GM12865 (cell line): ENCODE results near the gene NDOR1.

ENCODE experiments used
- DNase-seq: peaks from one replicate; pipeline ENCODE4 v3.0.0; 2010; ENCODE audit warnings: low read depth
- H3K4me3 ChIP-seq: 2 replicates; pipeline ENCODE4 v1.5.1; 2011; ENCODE audit warnings: mild to moderate bottlenecking, low read depth, low read length, control low read depth
- TF ChIP-seq, protein P1 (sequence below): IDR thresholded peaks from 2 replicates; pipeline ENCODE4 v1.5.1; 2011; ENCODE audit warnings: low read length, control low read depth, low read depth, inconsistent platforms; ENCODE audit not compliant: insufficient read depth; ENCODE audit errors: missing control alignments

The NDOR1 gene

DNA sequence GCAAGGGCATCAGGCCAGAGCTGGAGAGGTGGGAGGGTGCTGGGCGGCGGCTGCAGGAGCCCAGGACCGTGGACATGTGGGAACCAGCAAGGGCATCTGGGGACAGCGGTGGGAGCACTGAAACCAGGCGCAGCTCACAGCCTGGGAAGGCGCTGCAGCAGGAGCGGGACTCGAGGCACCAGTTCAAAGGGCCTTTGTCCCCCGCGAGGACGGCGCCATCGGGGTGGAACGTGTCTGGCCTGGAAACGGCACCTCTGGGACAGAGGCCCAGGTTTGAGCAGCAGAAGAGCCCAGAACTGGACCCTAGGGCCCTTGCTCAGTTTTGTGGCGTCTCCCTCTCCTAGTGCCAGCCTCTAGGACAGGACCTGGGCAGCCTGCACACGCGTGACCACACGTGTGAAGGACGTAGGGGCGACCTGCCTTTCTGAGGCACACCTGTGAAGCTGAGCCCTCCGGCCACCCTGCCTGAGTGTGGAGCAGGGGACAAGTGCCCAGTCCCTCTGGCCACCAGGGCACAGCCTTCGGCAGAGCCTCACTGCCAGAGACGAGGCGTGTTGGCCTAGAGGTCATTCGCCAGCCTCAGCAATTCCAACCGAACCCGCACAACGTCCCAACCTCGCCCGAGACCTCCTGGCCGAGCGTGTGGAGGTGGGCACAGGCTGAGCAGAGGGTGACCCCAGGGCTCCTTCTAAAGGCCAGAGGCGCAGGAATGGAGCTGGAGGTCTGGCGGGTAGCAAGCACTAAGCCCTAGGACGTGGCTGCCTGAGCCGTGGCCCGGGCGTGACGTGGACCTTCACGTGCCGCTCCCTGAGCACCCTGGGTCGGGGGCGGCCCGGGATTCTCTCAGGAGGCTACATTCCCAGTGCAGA is 31.5 kb upstream of the NDOR1 start:
- DNase-seq: no peak
- H3K4me3 ChIP-seq: no peak overlapping the region
- TF ChIP-seq, protein P1, sequence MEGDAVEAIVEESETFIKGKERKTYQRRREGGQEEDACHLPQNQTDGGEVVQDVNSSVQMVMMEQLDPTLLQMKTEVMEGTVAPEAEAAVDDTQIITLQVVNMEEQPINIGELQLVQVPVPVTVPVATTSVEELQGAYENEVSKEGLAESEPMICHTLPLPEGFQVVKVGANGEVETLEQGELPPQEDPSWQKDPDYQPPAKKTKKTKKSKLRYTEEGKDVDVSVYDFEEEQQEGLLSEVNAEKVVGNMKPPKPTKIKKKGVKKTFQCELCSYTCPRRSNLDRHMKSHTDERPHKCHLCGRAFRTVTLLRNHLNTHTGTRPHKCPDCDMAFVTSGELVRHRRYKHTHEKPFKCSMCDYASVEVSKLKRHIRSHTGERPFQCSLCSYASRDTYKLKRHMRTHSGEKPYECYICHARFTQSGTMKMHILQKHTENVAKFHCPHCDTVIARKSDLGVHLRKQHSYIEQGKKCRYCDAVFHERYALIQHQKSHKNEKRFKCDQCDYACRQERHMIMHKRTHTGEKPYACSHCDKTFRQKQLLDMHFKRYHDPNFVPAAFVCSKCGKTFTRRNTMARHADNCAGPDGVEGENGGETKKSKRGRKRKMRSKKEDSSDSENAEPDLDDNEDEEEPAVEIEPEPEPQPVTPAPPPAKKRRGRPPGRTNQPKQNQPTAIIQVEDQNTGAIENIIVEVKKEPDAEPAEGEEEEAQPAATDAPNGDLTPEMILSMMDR: no peak

DNA sequence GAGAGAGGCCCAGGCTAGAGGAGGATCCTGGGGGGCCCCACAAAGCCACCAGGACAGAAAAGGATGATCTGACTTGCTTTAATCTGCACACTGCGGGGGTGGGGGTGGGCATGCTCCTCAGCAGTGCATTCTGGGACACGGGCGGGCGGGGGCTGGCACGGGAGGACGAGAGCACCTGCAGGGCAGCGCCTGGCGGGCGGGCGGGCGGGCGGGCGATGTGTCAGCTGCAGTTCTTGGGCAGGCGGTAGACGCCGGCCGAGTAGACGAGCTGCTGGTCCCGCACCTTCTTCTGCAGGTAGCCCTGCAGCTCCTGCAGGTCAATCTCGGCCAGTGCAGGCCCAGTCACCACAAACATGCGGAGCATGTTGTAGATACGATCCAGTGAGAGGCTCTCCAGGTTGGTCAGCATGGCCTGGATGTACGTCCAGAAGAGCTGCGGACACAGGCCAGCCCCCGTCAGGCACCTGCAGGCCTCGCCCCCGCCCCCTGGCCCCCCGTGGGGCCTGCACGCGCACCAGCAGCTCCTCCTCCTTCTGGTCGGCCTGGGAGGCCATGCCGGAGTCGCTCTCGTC is 30.7 kb upstream of the NDOR1 start:
- DNase-seq: peak; percentile 26
- TF ChIP-seq, protein P1: no peak
- H3K4me3 ChIP-seq: no peak overlapping the region

DNA sequence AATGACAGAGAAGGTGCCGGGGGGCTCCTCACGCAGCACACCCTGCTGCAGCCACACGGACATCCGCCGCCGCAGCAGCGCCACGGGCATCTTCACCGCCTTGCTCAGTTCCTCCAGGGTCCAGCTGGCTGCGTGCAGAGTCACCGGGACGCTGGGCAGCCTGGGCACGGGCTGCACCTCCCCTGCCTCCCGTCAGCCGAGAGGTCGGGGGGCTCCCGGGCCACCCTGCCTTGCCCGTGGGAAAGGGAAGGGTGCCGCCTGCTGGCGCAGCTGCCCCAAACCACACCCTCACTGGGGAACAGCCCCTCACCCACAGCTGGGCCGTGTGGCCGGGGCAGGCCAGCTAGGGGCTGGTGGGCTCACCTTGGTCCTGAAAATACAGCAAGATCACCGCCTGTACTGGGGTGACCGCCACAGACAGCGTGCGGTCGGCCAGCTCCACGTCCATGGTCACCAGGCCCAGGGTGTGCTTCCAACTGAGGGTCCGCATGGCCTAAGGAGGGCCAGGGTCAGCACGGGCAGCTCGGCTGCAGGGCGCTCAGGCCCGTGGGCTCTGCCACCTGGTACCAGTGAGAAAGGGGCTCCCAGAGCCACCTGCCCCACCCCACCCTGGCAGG is 30.0 kb upstream of the NDOR1 start:
- TF ChIP-seq, protein P1: peak; percentile 39
- DNase-seq: no peak

GRCh38 chr9:137176302-137177182 is 29.0 kb upstream of the NDOR1 start:
- H3K4me3 ChIP-seq: no peak overlapping the region
- DNase-seq: peak; percentile 70
- TF ChIP-seq, protein P1: peak; percentile 82

More for the DNA sequence above, 30.0 kb upstream of the NDOR1 start:
- no peak overlapping the region for H3K4me3 ChIP-seq

DNA sequence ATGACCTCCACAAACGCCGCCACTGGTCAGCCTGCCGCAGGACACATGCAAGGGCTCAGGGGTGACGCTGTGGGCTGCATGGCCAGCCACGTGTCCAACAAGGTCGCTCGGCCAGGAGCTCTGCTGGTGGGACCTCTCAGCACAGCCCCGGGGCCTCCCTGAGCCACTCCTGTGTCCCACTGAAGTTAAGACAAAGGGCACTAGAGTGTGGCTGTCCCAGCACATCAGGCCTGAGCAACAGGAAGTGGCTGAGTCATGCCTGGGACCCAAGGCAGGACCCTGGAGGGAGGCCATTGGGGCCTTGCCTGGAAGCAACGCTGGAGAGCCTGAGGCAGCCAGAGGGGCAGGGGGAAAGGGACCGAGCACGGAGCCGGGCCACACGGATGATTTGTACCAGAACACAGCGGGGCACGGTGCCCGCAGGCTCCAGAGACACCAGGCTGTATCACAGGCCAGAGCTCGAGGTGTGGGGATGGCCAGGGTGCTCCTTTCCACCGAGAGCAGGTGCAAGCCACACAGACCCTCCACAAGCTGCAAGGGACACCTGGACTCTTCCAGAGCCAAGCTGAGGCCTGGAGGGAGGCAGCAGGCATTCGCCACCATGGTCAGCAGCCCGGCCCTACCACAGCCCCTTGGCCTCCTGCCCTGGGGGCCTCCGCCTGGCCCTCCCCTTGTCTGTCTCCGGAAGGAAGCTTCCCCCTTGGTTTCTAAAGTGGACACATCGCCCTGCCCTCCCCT is 27.1 kb upstream of the NDOR1 start:
- TF ChIP-seq, protein P1: no peak
- no peak overlapping the region for H3K4me3 ChIP-seq
- no peak for DNase-seq

DNA sequence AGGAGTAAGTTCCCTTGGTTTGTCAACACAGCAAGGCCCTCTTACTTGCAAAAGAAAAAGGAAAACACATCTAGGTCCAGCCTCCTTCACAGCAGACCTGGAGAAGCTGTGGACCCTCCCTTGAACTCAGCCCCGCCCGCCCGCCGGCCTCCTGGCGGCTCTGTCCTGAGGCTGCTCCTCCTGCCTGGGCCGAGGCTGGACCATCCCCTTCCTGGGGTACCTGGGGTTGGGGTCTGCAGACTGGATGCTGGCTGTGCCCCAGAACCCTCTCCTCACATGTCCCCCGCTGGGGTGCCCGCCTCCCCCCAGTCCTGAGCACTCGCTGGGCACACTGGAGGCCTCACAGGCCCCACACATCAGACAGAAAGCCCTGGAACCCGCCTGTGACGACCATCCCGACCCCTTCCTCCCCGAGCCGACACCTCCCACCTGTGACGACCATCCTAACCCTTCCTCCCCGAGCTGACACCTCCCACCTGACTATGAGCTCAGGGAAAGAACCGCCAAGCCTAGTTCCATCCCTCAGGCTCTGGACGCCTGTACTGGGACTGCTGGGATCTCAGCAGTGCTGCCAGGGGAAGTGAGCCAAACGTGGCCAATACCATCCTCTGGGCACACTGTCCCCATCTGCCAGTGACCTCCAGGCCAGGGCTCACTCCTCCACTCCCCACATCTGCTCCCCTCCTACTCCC is 26.4 kb upstream of the NDOR1 start:
- no peak overlapping the region for H3K4me3 ChIP-seq
- TF ChIP-seq, protein P1: no peak
- DNase-seq: no peak
